HG03025 (cell line): ENCODE results near the gene ABHD14A.
"Not testable (repeated sequence)": the region's sequence is repeated elsewhere in the genome, so short reads cannot be mapped to it uniquely, and the experiment has no call there.

Source experiments
- ATAC-seq: cut with Tn5 transposase; IDR thresholded peaks from one replicate; pipeline ENCODE4 v1.9.1; 2021; ENCODE audit warnings: mild to moderate bottlenecking, moderate library complexity; ENCODE audit not compliant: unreplicated experiment, low FRiP score

The ABHD14A gene

DNA sequence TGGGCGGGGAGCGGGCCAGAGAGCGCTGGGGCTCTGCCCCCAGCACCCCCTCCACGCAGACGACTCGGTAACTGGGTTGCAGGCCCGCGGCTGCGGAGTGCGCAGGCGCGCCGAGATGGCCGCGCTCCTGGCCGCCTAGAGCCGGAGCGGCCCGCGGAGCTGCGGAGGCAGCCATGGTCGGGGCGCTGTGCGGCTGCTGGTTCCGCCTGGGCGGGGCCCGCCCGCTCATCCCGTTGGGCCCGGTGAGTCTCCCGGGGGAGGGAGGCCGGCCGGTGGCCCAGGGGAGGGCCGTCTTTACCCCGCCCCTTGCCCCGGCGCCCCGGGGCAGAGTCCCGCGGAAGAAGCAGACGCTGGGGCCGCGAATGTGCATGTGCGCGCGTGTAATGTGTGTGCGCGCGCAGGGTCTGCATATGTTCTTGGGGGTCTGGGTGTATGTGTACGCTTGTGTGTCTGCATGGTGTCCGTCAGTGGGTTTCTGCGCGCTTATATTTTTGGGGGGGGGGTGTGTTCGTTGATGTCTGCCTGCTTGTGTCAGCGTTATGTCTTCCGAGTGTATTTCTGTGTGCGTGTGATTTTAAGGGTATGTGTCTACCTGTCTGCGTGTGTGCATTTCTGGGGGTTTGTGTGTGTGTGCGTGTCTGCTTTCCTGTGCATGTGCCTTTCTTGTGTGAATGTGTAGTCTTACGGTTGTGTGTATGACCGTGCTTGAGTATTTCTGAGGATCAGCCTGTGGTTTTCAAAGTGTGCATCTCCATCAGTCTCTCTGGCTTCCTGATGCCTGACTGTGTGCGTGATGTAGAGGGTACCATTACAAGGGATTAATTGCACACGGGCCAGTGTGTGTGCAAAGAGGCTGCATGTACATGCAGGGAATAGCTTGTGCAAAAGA, at the start of gene ABHD14A:
ABHD14A (plus strand) TSS at position 102 of the 889 bp plus-strand sequence; CDS start at position 174, 72 bp downstream.
- peak; percentile 45 for ATAC-seq

DNA sequence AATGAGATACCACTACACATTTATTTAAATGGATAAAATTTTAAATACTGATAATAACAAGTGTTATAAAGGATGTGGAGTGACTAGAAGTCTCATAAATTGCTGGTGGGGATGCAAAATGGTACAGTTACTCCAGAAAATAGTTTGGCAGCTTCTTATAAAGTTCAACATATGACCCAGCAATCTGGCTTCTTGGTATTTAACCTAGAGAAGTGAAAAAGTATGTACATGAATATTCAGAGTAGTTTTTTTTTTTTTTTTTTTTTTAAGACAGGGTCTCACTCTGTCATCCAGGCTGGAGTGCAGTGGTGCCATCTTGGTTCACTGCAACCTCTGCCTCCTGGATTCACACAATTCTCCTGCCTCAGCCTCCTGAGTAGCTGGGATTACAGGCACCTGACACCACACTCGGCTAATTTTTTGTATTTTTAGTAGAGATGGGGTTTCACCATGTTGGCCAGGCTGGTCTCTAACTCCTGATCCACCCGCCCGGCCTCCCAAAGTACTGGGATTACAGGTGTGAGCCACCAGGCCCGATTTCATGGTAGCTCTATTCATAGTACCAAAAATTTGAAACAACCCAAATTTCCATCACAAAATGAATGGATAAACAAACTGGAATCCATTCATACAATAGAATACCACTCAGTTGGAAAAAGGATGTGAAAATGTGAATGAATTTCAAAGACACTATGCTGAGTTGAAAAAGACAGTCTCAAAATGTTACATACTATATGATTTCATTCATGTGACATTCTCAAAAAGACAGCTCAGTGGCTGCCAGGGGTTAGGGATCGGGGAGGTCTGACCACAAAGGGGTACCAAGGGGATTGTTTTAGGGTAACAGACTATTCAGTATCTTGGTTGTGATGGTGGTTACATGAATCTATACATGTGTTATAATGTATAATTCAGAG, 47.5 kb upstream of the ABHD14A start:
- ATAC-seq, result no peak

DNA sequence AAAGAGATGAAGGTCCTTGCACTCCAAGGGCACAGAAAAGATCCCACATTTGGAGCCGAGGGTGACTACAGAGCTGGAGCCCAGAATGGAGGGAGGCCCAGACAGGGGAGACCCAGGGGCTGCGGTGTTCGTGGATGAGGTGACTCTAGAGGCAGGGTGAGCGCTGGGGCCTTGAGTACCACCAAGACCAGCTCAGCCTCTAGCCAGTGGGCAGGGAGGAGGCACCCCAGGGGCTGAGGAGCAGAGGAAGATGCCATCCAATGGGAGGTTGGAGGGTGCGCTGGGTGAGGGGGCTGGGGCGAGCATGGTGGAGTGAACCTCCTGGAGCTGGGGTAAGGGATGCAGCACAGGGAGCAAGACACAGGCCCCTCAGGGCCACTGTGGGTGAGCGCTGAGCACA, 46.4 kb upstream of the ABHD14A start:
- ATAC-seq, result no peak

DNA sequence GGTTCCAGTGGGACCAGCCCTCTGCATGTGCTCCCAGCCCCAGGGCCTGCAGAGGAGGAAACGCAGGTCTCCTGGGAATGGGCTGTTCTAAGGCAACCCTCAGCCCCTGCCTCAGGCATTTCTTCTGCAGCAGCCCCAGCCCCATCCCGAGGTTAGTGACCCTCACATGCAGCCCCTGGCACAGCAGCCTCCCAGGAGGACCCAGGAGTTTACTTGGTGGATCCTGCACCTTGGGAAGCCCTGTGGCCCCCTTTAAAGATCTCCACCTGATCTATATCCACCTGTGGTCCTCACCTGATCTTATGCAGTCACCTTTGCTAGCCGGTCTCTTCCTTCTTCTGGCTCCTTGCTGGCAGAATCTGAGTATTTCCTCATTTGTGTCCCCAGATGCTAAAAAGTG, 45.9 kb upstream of the ABHD14A start:
- ATAC-seq, result not testable (repeated sequence)

DNA sequence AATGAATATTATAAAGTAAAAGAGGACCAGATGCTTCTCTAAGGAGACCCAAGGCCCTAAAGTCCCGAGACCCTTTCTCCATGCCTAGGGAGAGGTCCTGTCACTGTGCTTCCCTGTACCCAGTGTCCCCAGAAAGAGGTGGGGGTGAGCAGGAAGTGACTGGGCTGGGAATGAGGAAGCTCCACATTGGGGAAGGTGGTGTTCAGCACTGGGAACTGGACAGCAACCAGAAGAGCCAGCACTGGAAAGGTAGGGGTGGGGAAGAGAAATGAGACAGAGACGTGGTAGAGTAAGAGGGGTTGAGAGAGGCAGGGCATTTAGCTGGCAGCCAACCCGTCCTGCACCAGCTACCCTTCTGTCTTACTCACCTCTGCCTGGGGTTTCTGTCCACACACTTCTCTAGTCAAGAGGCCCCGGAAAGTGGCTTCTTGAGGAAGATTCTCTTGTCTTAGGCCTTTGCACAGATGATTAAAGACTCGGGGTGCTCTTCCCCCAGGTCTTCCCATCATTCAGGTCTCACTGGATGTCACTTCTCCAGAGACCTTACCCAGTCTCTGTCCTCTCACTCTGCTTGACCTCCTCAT, 45.4 kb upstream of the ABHD14A start:
- no peak for ATAC-seq

DNA sequence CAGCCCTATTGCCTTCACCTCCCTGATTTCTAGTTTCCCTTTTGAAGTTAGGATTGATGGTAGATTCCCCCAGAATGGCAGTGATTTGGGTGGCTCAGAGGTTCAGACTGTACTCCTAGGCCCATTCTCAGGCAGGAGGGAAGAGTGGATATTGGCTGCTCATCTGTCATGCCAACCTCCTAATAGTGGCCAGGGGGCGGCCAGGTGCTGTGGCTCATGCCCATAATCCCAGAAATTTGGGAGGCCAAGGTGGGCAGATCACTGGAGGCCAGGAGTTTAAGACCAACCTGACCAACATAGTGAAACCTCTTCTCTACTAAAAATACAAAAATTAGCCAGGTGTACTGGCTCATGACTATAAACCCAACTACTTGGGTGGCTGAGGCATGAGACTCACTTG, 44.4 kb upstream of the ABHD14A start:
- no peak for ATAC-seq

DNA sequence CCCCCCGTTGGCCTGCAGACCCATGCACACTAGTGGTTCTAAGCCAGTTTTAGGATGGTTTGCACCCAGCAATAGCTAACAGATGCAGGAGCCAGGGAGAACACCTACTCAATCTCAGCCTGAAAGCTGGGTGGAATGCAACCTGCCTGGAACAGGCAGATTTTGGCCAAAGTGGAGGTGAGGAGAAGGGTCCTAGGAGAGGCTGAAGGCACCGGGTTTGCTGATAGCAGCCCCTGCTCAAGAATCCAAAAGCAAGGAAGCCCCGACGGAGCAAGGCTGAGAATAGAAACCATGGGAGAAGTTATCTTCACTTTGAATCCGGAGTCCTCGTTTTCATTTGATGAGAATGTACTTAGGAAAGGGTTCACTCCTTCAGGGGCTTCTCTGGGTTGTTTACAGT, 43.1 kb upstream of the ABHD14A start:
- no peak for ATAC-seq

DNA sequence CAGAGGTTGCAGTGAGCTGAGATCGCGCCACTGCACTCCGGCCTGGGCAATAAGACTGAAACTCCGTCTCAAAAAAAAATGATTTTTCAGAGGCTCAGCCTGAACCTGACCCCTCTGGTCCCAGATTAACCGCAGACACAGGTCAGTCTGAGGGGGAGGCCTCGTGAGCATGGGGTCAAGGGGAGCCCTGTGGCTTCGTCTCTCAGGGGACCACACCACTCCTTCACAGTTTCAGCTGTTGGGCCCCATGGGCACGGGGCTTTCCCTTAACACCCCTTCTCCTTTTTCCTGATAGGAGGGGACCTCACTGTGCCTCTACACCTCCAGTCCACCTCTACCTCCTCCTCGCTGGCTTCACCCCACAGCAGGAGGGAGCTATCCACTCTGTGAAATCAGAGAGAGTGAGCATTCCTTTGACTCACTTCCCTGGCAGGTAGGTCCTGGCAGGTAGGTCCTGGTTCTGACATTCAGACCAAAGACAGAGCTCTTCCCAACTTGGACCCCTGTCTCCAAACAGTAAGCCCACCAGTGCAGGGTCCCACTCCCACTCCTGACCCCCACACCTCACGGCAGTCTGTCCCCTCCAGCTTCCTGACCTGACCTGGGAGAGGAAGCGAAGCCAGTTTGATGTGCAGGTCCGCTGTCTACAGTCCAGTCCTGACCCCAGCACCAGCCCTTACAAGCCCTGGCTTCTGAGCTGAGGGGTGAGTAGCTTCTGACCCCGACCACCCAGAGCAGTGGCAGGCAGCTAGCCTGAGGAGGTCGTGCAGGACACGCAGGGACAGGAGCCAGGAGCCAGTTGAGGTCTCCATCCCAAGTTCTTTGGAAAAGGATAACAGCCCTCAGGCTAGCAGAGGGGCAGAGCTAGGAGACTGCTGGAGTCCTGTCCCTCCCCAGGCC, 42.1 kb upstream of the ABHD14A start:
- ATAC-seq, result no peak

DNA sequence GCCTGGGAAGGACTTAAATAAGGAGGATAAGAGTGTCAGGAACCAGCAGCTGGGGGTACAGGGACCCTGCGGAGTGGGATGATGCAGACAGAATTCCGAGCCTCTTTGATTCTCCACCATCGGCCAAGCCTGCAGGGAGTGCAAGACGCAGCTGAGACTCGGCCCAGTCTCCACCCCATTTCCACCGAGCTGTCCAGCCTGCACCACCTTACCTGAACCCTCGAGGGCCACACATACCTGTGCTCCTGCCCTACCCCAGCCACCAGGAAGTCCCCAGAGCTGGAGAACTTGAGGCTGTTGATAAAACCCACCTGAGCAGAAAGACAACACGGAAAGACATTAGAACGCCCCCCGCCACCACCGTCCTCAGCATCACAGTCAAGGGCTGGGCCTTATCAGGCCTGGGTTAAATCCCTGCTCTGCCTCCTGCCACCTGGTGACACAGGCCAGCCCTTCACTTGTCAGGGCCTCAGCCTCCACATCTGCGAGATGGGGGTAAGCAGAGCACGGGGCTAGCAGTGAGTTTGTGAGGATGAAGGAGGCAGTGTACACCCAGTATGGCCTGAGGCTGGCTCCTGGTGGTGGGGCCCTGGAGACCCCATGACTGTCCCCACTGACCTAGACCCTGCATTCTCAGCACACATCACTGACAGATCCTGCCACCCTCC, 41.3 kb upstream of the ABHD14A start:
- ATAC-seq, result no peak

DNA sequence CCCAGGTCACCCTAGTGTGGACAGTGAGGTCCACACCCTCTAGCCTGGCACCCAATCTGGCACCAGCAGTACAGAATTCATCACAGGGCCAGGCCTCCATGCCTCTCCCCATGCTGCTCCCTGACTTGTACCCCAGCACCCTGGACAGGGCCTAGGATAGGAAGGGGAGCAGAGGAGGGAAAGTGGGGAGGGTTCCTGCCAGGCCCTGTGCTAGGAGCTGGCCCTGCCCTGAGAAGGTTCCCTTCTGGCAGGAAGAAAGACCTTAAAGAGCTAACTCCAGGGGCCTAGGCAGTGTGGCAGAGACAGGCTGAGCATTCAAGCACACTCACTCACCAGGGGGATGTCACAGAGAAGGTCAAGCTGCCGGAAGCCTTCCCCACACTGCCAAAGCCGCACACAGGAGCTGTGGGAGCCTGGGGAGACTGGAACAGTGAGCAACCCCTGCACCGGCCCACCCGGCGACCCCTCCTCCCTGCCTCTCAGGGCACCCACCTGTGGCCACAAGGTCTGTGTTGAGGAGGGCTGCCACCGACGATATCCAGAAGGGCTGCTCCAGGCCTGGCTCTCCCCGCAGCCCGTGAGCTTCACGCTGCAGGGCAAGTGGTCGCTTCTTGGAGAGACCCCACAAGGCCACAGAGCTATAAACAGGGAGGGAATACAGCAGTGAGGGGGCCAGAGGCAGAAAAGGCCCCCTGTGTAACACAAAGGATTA, 40.6 kb upstream of the ABHD14A start:
- no peak for ATAC-seq

DNA sequence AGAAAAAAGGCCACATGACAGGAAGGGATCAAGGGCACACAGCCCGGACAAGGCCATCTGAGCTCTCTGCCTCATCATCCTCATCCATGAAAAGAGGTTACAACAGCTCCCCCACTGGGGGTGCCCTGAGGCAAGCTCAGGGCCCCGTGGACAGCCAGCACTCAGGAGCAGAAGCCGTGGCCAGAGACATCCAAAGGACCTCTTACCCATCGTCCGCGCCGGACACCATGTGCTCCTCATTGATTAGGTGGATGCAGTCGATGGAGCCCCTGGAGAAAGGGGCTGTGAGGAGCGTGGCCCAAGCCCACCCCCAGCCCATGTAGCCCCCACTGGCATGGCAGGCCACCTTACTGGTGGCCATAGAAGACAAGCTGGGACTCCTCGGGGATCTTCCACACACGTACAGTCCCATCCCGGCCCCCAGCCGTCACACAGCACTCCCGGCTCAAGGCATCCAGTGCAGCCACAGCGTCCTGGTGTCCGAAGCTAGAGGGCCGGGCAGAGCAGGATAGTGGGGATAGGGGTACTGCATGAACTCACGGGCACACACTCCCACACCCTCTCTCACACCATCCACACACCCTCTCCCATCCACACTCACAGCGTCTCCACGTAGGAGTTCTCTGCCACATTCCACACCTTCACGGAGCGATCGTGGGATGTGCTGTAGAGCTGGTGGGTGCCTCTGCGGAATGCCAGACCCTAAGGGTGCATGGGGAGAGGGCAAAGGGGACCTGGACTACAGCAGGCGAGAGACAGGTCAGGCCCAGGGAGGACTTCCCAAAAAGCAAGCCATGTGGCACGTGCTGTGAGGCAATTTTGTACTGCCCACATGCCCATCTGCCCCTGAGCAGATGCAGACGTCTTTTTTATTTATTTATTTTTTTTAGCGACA, 39.6 kb upstream of the ABHD14A start:
- no peak for ATAC-seq

DNA sequence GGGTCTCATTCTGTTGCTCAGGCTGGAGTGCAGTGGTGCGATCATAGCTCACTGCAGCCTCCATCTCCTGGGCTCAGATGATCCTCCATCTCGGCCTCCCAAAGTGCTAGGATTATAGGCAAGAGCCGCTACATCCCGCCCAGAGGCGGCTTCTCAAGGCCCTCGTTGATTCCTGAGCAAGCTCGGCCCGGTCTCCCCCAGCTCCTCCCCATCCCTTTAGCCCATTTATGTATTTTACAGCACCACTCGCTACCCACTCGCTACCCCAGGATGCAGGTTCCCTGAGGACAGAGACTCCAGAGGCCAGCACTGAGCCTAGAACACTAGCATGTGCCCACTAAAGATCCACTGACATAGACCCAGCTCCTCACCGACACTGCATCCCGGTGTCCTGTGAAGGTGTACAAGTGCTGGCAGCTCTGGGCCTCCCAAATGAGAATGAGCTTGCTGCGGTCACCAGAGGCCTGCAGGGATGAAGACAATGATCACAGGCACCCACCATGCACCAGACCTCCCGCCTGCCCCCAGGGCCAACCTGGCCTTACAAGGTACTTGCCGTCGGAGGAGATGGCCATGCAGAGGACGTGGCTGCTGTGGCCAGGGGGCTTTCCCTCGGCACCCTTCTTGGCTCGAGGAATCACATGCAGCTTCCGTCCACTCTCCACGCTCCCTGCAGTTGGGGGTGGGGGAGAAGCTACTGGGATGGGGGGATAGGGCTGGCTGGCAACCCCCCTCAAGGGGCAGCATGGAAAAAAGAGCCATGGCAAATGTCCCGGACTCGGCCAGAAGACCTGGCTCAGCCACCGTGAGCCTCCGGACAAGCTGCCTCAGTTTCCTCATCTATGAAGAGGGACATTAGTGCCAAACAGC, 38.7 kb upstream of the ABHD14A start:
- no peak for ATAC-seq

DNA sequence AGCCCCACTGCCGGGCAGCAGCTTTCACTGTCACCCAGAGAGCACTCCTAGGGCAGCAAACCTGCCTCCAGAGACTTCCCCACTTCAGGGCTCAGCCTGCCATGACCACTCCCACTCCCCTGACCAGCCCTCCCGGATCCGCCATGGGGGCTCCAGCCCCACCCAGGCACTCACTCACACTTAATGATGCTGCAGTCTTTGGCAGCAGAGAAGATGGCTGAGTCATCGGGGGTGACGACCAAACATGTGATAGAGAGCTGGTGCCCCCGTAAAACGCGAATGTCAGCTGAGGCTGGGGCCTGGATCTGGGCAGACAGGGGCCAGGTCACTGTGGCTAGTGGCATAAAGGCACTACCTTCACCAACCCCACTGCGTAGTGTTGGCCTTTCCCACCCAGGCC, 37.9 kb upstream of the ABHD14A start:
- no peak for ATAC-seq

DNA sequence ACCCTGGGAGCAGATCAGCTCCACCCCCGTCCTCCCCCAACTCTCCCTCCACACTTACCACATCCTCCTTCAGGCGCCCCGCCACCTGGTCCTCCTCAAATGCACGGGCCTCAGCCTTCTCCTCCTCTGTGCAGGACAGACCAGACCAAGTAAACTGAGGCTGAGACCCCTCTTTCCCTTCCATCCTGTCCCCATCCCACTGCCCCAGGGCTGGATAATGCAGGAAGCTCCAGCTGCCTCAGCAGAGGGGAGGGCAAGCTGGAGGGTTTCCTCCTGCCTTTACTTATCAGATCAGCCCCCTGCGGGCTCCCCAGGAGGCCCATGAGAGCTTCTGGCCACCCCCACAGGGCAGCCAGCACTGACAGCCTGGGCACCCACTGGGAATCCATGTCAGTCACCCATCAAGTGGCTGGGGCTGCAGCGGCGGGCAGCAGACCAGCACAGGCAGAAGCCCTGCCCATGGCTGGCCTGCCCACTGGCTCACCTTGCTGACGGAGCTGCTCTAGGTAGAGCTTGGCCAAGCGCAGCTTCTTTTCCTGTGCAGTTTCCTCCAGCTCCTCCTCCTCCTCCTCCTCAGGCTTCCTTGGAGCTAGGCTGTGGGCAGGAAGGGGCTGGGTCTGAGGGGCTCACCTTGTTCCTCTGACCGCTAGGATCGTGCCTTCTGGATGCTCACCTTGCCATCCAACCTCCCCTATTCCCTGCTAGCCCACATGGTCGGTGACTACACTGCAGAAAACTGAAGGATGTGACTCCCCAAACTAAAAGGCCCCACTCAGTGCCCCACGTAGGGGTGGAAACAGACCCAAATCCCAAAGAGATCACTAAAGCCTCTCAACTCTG, 37.0 kb upstream of the ABHD14A start:
- ATAC-seq, result no peak

DNA sequence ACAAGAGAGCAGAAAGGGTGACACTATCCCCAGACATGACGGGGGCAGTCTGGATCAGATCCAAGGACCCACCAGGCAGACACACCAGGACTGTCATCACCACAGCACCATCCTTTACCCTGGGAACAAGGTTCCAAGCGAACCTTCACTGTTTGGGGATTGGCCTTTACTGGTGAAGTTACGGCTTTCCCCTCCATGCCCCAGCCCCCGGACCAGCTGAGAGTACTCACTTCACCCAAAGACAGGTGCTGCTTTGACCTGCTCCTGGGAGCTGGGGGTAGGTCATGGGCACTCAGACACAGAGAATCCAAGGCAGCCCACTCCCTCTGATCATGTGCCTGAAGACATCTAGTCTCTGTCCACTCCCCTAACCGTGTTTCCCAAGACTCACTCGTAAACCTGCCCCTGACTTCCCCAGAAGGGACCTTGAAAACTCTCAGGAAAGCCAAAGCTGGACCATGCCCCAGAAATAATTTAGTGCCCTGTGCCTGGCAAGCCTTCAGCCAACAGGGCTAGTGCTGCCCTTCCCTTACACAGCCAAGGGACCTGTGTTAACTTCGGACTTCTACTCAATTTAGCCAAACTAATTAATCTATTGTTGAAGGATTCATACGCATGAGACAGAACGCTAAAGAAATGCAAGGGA, 36.0 kb upstream of the ABHD14A start:
- ATAC-seq, result no peak
